ENCODE data around the gene ARHGAP31.

DNA sequence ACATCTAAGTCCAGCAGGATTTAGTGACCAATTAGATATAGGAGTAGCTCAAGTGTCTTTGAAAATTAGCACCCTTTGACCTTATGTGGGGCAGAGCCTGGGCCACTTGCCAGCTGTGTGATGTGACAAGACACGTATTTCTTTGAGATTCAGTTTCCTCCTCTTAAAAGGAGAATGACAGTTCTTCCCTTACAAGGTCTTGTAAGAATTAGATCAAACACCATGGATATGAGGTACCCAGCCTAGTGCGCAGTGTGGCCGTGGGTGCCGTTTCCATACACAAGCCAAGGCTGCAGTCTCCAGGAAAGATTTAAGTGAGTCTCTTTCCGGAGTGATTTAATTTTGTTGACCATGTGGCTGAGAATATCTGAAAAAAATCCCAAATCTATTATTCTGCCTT lies 46.3 kb downstream of the ARHGAP31 start:
- no peak for TF ChIP-seq EZH2 (IDR thresholded peaks at IDR 0.05; ENCODE audit: insufficient read depth, low read length)
- TF ChIP-seq, protein P1, sequence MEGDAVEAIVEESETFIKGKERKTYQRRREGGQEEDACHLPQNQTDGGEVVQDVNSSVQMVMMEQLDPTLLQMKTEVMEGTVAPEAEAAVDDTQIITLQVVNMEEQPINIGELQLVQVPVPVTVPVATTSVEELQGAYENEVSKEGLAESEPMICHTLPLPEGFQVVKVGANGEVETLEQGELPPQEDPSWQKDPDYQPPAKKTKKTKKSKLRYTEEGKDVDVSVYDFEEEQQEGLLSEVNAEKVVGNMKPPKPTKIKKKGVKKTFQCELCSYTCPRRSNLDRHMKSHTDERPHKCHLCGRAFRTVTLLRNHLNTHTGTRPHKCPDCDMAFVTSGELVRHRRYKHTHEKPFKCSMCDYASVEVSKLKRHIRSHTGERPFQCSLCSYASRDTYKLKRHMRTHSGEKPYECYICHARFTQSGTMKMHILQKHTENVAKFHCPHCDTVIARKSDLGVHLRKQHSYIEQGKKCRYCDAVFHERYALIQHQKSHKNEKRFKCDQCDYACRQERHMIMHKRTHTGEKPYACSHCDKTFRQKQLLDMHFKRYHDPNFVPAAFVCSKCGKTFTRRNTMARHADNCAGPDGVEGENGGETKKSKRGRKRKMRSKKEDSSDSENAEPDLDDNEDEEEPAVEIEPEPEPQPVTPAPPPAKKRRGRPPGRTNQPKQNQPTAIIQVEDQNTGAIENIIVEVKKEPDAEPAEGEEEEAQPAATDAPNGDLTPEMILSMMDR (IDR thresholded peaks at IDR 0.05; ENCODE audit: insufficient read depth, low read depth, low read length) = no peak
